GM12892 (cell line): Measurements from ENCODE around the gene OTOP2.

Experiments
- POLR2A ChIP-seq: IDR thresholded peaks from 2 replicates; pipeline ENCODE4 v1.6.1; 2011; ENCODE audit warnings: low read depth, low read length, control low read depth
- POLR2AphosphoS5 ChIP-seq: IDR thresholded peaks from 2 replicates; pipeline ENCODE4 v1.6.1; 2011; ENCODE audit warnings: low read depth, low read length, control low read depth
- TAF1 ChIP-seq: IDR thresholded peaks from 2 replicates; pipeline ENCODE4 v1.6.1; 2011; ENCODE audit warnings: low read depth, mild to moderate bottlenecking, control low read depth, low read length, borderline replicate concordance

GRCh38 chr17:74956093-74956492 lies 32.0 kb downstream of the OTOP2 start:
- TF ChIP-seq TAF1 (no peak), POLR2A (no peak), POLR2AphosphoS5 (no peak)
